MG63 (cell line): ENCODE measurements around the gene SLC16A13. TPM values are rescaled to one million over a fixed set of nuclear protein-coding genes. Genes with fewer than 3 reads are reported as not detected.

Experiments used
- DNase-seq: peaks from one replicate; pipeline ENCODE4 v3.0.0-alpha.2; 2020
- H3K27me3 ChIP-seq: fragments of 250-450 bp; sonication (Bioruptor Pico); 2 replicates; pipeline ENCODE4 v1.5.1; 2020; ENCODE audit warnings: mild to moderate bottlenecking, moderate library complexity
- H3K36me3 ChIP-seq: fragments of 250-450 bp; sonication (Bioruptor Pico); 2 replicates; pipeline ENCODE4 v1.5.1; 2020; ENCODE audit warnings: mild to moderate bottlenecking, moderate library complexity
- H3K4me3 ChIP-seq: fragments of 250-450 bp; sonication (Bioruptor Pico); 2 replicates; pipeline ENCODE4 v1.5.1; 2020; ENCODE audit warnings: mild to moderate bottlenecking, moderate library complexity
- H3K9me3 ChIP-seq: fragments of 250-450 bp; sonication (Bioruptor Pico); 2 replicates; pipeline ENCODE4 v1.5.1; 2020; ENCODE audit warnings: mild to moderate bottlenecking, moderate library complexity
- total RNA-seq: library from RNA; depleted of rRNA; stranded (reverse); fragments of >200 nt; shearing (Covaris generic); gene quantifications from 2 replicates; pipeline ENCODE4 v1.2.3, GENCODE V29; 2014; ENCODE audit warnings: low replicate concordance

SLC16A13 gene
- total RNA-seq, 1 experiment from 2014 or later, result 1.1 TPM

- no peaks in the 10 kb centered on the region for H3K9me3 ChIP-seq
- H3K27me3 ChIP-seq, result no peaks in the 10 kb centered on the region
- no peak for DNase-seq
- no peak overlapping the region for H3K4me3 ChIP-seq
- H3K36me3 ChIP-seq, result peaks cover 12% of the 10 kb centered on the region
These were observed 14.7 kb upstream of the SLC16A13 start for GRCh38 chr17:7020894-7021664.

GRCh38 chr17:7021993-7022778, 13.6 kb upstream of the SLC16A13 start:
- peaks cover 6% of the 10 kb centered on the region for H3K36me3 ChIP-seq
- H3K4me3 ChIP-seq, result peak overlapping the region; percentile 18
- DNase-seq, result peak; percentile 72
- no peaks in the 10 kb centered on the region for H3K27me3 ChIP-seq
- no peaks in the 10 kb centered on the region for H3K9me3 ChIP-seq

GRCh38 chr17:7022781-7023571, 12.8 kb upstream of the SLC16A13 start, which contains the start of gene BCL6B:
TSS of gene BCL6B (plus strand) at chr17:7023050. CDS start at chr17:7023672, 622 bp downstream.
- Histone ChIP-seq H3K36me3 (peaks cover under 1% of the 10 kb centered on the region; the same call in 1 of the 2 replicates), H3K4me3 (peak within 1 kb of the TSS; percentile 18), H3K27me3 (no peaks in the 10 kb centered on the region), H3K9me3 (no peaks in the 10 kb centered on the region)
- DNase-seq, result no peak

- Histone ChIP-seq H3K27me3 (no peaks in the 10 kb centered on the region), H3K9me3 (no peaks in the 10 kb centered on the region), H3K4me3 (no peak overlapping the region), H3K36me3 (no peaks in the 10 kb centered on the region)
- DNase-seq, result no peak
These were observed 12.0 kb upstream of the SLC16A13 start for GRCh38 chr17:7023576-7024401.

- Histone ChIP-seq H3K9me3 (no peaks in the 10 kb centered on the region), H3K36me3 (no peaks in the 10 kb centered on the region), H3K4me3 (no peak overlapping the region), H3K27me3 (no peaks in the 10 kb centered on the region)
- no peak for DNase-seq
These were observed 11.4 kb upstream of the SLC16A13 start for GRCh38 chr17:7024402-7024785.

- Histone ChIP-seq H3K4me3 (no peak overlapping the region), H3K27me3 (no peaks in the 10 kb centered on the region), H3K36me3 (no peaks in the 10 kb centered on the region), H3K9me3 (no peaks in the 10 kb centered on the region)
- no peak for DNase-seq
These were observed 10.6 kb upstream of the SLC16A13 start for GRCh38 chr17:7025245-7025644.

GRCh38 chr17:7026471-7027115, 9.2 kb upstream of the SLC16A13 start:
- DNase-seq, result no peak
- Histone ChIP-seq H3K36me3 (no peaks in the 10 kb centered on the region), H3K9me3 (no peaks in the 10 kb centered on the region), H3K27me3 (no peaks in the 10 kb centered on the region), H3K4me3 (no peak overlapping the region)

GRCh38 chr17:7027335-7027734, 8.5 kb upstream of the SLC16A13 start:
- H3K9me3 ChIP-seq, result no peaks in the 10 kb centered on the region

GRCh38 chr17:7029096-7029495, 6.7 kb upstream of the SLC16A13 start:
- Histone ChIP-seq H3K4me3 (no peak overlapping the region), H3K9me3 (no peaks in the 10 kb centered on the region), H3K27me3 (no peaks in the 10 kb centered on the region), H3K36me3 (no peaks in the 10 kb centered on the region)
- DNase-seq, result no peak

More at GRCh38 chr17:7027335-7027734, 8.5 kb upstream of the SLC16A13 start:
- no peaks in the 10 kb centered on the region for H3K36me3 ChIP-seq
- no peaks in the 10 kb centered on the region for H3K27me3 ChIP-seq
- no peak overlapping the region for H3K4me3 ChIP-seq
- no peak for DNase-seq

- no peaks in the 10 kb centered on the region for H3K27me3 ChIP-seq
- no peak overlapping the region for H3K4me3 ChIP-seq
- H3K9me3 ChIP-seq, result no peaks in the 10 kb centered on the region
- DNase-seq, result no peak
- H3K36me3 ChIP-seq, result no peaks in the 10 kb centered on the region
These were observed 6.2 kb upstream of the SLC16A13 start for GRCh38 chr17:7029659-7030058.

GRCh38 chr17:7034955-7035590, 742 bp upstream of the SLC16A13 start:
- Histone ChIP-seq H3K9me3 (no peaks in the 10 kb centered on the region), H3K27me3 (no peaks in the 10 kb centered on the region), H3K4me3 (peak overlapping the region; percentile 61), H3K36me3 (no peaks in the 10 kb centered on the region)
- DNase-seq, result no peak

GRCh38 chr17:7038025-7038862, 2.4 kb downstream of the SLC16A13 start:
- H3K36me3 ChIP-seq, result no peaks in the 10 kb centered on the region
- H3K27me3 ChIP-seq, result no peaks in the 10 kb centered on the region
- H3K9me3 ChIP-seq, result no peaks in the 10 kb centered on the region
- DNase-seq, result no peak
- H3K4me3 ChIP-seq, result no peak overlapping the region

GRCh38 chr17:7039832-7040231, 4.0 kb downstream of the SLC16A13 start:
- Histone ChIP-seq H3K27me3 (no peaks in the 10 kb centered on the region), H3K36me3 (no peaks in the 10 kb centered on the region), H3K9me3 (no peaks in the 10 kb centered on the region), H3K4me3 (no peak overlapping the region)
- no peak for DNase-seq

- Histone ChIP-seq H3K9me3 (no peaks in the 10 kb centered on the region), H3K27me3 (no peaks in the 10 kb centered on the region), H3K4me3 (no peak overlapping the region), H3K36me3 (no peaks in the 10 kb centered on the region)
- no peak for DNase-seq
These were observed 6.0 kb downstream of the SLC16A13 start for GRCh38 chr17:7041607-7042500.
